ENCODE results near the gene GAS7.
A peak's percentile ranks its signal among the peaks of the same experiment; 100 is the strongest.
"Not testable (repeated sequence)": the region's sequence is repeated elsewhere in the genome, so short reads cannot be mapped to it uniquely, and the experiment has no call there.

The GAS7 gene

GRCh38 chr17:10072556-10073425 lies 125.6 kb downstream of the GAS7 start:
- no peak for DNase-seq (ENCODE audit: low spot score)

- DNase-seq (ENCODE audit: low spot score), result no peak
These were observed 126.3 kb downstream of the GAS7 start for GRCh38 chr17:10072086-10072485.

- DNase-seq (ENCODE audit: low spot score), result no peak
These were observed 127.3 kb downstream of the GAS7 start for GRCh38 chr17:10071141-10071540.

- no peak for DNase-seq (ENCODE audit: low spot score)
These were observed 127.7 kb downstream of the GAS7 start for GRCh38 chr17:10070690-10071089.

GRCh38 chr17:10069301-10069700 lies 129.1 kb downstream of the GAS7 start:
- DNase-seq (ENCODE audit: low spot score), result no peak

GRCh38 chr17:10067446-10068143 lies 130.8 kb downstream of the GAS7 start:
- DNase-seq (ENCODE audit: low spot score), result no peak

- no peak for DNase-seq (ENCODE audit: low spot score)
These were observed 133.9 kb downstream of the GAS7 start for GRCh38 chr17:10064536-10064935.

GRCh38 chr17:10063730-10064241 lies 134.6 kb downstream of the GAS7 start:
- peak; percentile 39 for DNase-seq (ENCODE audit: low spot score)

- DNase-seq (ENCODE audit: low spot score), result peak; percentile 45
These were observed 135.6 kb downstream of the GAS7 start for GRCh38 chr17:10062691-10063385.

GRCh38 chr17:10061111-10061845 lies 137.1 kb downstream of the GAS7 start:
- no peak for DNase-seq (ENCODE audit: low spot score)

GRCh38 chr17:10060526-10060925 lies 137.9 kb downstream of the GAS7 start:
- no peak for DNase-seq (ENCODE audit: low spot score)

- DNase-seq (ENCODE audit: low spot score), result no peak
These were observed 138.7 kb downstream of the GAS7 start for GRCh38 chr17:10059684-10060211.

- no peak for DNase-seq (ENCODE audit: low spot score)
These were observed 139.3 kb downstream of the GAS7 start for GRCh38 chr17:10058921-10059683.

- not testable (repeated sequence) for DNase-seq (ENCODE audit: low spot score)
These were observed 140.9 kb downstream of the GAS7 start for GRCh38 chr17:10057466-10057865.

- no peak for DNase-seq (ENCODE audit: low spot score)
These were observed 143.0 kb downstream of the GAS7 start for GRCh38 chr17:10055262-10055975.

GRCh38 chr17:10053782-10054540 lies 144.4 kb downstream of the GAS7 start:
- DNase-seq (ENCODE audit: low spot score), result no peak

- no peak for DNase-seq (ENCODE audit: low spot score)
These were observed 146.1 kb downstream of the GAS7 start for GRCh38 chr17:10052106-10052813.

- DNase-seq (ENCODE audit: low spot score), result no peak
These were observed 147.3 kb downstream of the GAS7 start for GRCh38 chr17:10051112-10051511.

Measured in pons (tissue), 1 donor.